Suprapubic skin (tissue), 3 donors: ENCODE data around the gene CADM3.

Experiments used
- POLR2A ChIP-seq, 2 donors: fragments of 450-650 bp; IDR thresholded peaks; one replicate each; pipeline ENCODE4 v1.6.1; 2017; ENCODE audit warnings: antibody characterized with exemption in 2 of 2, mild to moderate bottlenecking in 2 of 2, moderate library complexity in 2 of 2
- TF ChIP-seq, protein P1 (sequence below), 2 donors: fragments of 200-600 bp in 1 of 2; fragments of 450-650 bp in 1 of 2; sonication (generic) in 1 of 2; IDR thresholded peaks; one replicate each; pipeline ENCODE4 v1.5.1; 2016 to 2019; ENCODE audit warnings: antibody characterized with exemption in 2 of 2, mild to moderate bottlenecking in 1 of 2, moderate library complexity in 1 of 2

- TF ChIP-seq, protein P1, sequence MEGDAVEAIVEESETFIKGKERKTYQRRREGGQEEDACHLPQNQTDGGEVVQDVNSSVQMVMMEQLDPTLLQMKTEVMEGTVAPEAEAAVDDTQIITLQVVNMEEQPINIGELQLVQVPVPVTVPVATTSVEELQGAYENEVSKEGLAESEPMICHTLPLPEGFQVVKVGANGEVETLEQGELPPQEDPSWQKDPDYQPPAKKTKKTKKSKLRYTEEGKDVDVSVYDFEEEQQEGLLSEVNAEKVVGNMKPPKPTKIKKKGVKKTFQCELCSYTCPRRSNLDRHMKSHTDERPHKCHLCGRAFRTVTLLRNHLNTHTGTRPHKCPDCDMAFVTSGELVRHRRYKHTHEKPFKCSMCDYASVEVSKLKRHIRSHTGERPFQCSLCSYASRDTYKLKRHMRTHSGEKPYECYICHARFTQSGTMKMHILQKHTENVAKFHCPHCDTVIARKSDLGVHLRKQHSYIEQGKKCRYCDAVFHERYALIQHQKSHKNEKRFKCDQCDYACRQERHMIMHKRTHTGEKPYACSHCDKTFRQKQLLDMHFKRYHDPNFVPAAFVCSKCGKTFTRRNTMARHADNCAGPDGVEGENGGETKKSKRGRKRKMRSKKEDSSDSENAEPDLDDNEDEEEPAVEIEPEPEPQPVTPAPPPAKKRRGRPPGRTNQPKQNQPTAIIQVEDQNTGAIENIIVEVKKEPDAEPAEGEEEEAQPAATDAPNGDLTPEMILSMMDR (IDR thresholded peaks at IDR 0.05), result no peak
- no peak for TF ChIP-seq POLR2A (IDR thresholded peaks at IDR 0.05)
Measured at GRCh38 chr1:159222075-159222865, 50.9 kb downstream of the CADM3 start.
